Activated naive CD8-positive, alpha-beta T cell treated with anti-CD3 and anti-CD28 coated beads, Interleukin-2, amount 10 ng/mL, durations not matched to agents 7 days and 5 days (primary cell): ENCODE data around the gene SEC23IP. TPM values are rescaled to one million over a fixed set of nuclear protein-coding genes. Genes with fewer than 3 reads are reported as not detected.

ENCODE experiments used
- ATAC-seq: fragments of 150-1000 bp; cut with Tn5 transposase; one replicate; pipeline ENCODE4 v1.10.0; 2021; ENCODE audit warnings: low read depth, moderate library complexity
- POLR2A ChIA-PET: fragments of 350-600 bp; sonication (Branson Sonifier 250); formaldehyde crosslinking; loops from one replicate; lab custom pipeline; 2021; ENCODE audit warnings: antibody characterized with exemption; lab: Charles Lee
- DNase-seq: peaks from one replicate; pipeline ENCODE4 v3.0.0; 2021
- H3K27ac Mint-ChIP-seq: one replicate; pipeline ENCODE4 v1.8.0; 2022; ENCODE audit warnings: mild to moderate bottlenecking, mixed read lengths
- H3K27me3 Mint-ChIP-seq: one replicate; pipeline ENCODE4 v1.8.0; 2022; ENCODE audit warnings: mild to moderate bottlenecking, moderate library complexity, mixed read lengths
- H3K36me3 Mint-ChIP-seq: one replicate; pipeline ENCODE4 v1.8.0; 2021; ENCODE audit warnings: mild to moderate bottlenecking, mixed read lengths
- H3K4me1 Mint-ChIP-seq: one replicate; pipeline ENCODE4 v1.8.0; 2021; ENCODE audit warnings: mixed read lengths
- H3K4me3 Mint-ChIP-seq: one replicate; pipeline ENCODE4 v1.8.0; 2022; ENCODE audit warnings: mild to moderate bottlenecking, moderate library complexity, mixed read lengths
- H3K9me3 Mint-ChIP-seq: one replicate; pipeline ENCODE4 v1.8.0; 2021; ENCODE audit warnings: mixed read lengths
- microRNA-seq: library from miRNA; unstranded; fragments of <30 nt; microRNA quantifications from one replicate; pipeline ENCODE4 v1.2.0, GENCODE V29; 2022
- total RNA-seq, 2 experiments: library from RNA; stranded (reverse); gene quantifications; one replicate each; pipeline ENCODE4 v1.2.3, GENCODE V29; 2021

Gene SEC23IP
- total RNA-seq, 2 experiments from 2014 or later = 50.5 to 64.2 TPM

DNA sequence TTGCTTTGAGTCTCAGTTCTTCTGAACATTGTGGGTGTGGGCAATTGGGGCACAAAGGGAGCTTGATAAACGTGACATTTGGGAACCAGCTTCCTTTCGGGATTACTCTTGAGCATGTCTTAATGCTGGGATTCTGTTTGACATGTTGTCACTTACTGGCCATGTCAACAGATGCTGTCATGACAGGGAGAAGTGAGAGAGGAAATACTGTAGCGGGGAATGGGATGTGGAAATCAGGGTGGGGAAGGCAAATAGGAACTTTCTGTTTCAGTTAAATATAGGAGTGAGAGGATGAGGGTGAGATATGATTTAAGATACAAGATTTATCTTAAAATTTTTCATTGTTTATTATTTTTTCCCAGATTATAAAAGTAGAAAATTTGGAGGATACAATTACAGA is 83.9 kb downstream of the SEC23IP start:
- ATAC-seq (no peak), DNase-seq (no peak)
- H3K27me3 Mint-ChIP-seq = peaks cover 9% of the 10 kb centered on the region
- H3K9me3 Mint-ChIP-seq = no peaks in the 10 kb centered on the region
- no peak overlapping the region for H3K4me3 Mint-ChIP-seq
- POLR2A ChIA-PET = no interaction called here
- no peaks in the 10 kb centered on the region for H3K36me3 Mint-ChIP-seq
- H3K4me1 Mint-ChIP-seq = no peaks in the 10 kb centered on the region
- peak overlapping the region; percentile 18 for H3K27ac Mint-ChIP-seq

DNA sequence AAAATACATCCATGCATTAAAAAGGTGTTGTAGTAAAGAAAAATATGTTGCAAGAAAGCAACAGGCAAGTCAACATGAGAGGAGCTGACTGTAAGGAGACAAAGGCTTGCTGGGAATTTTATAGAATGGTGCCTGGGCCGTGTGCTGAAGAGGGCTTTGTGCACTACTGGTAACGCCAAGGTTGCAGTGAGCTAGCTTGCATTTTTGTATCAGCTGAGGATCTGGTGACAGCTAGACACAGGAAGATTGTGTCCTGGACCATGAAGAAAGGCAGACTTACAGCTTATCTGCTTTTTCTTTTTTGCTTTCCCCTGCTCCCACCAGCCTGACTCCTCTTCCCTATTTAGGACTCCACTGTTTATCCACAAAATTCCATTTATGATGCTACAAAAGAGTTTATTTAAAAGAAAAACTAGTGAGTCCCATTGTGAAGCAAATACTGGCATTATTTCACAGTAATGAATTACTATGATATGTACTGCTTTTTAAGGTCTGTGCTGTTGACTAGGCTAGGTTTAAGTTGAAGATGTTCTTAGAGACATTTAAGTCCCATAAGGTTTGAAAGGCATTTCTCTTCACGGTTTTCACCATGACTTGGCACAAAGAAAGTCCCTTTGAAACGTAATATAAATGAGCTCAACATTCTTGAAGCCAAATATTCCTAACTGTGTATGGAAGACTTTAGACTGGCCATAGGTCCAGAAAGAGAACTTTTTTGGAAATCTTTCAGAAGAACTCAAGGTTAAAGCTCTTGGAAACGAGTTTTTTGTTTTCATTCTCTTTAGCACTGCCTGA is 88.6 kb downstream of the SEC23IP start:
- no peak for ATAC-seq
- Mint-ChIP-seq H3K9me3 (no peaks in the 10 kb centered on the region), H3K4me3 (no peak overlapping the region), H3K27ac (no peak overlapping the region), H3K36me3 (no peaks in the 10 kb centered on the region), H3K27me3 (peaks cover 23% of the 10 kb centered on the region), H3K4me1 (no peaks in the 10 kb centered on the region)
- DNase-seq = no peak
- POLR2A ChIA-PET = no interaction called here

DNA sequence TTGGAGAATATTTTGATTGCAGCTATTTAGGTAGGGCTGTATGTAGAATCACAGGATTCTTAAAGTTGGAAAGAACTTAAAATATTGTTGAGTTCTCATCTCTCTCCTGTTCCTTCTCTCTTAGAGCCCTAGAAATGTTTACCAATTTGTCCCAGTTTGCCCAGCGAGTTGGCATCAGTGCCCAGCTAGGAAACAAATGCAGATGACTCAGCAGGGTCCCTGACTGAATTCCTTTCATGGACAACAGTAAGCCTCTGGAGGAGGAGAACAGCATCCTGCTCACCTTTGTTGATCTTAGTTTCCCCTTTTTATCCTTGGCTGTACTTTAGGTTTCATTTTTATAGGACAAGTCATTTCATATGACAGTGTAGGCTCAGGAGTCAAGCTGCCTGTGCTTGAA is 89.3 kb downstream of the SEC23IP start:
- Mint-ChIP-seq H3K36me3 (no peaks in the 10 kb centered on the region), H3K4me1 (no peaks in the 10 kb centered on the region), H3K27me3 (peaks cover 24% of the 10 kb centered on the region), H3K9me3 (no peaks in the 10 kb centered on the region), H3K27ac (no peak overlapping the region), H3K4me3 (no peak overlapping the region)
- DNase-seq = no peak
- POLR2A ChIA-PET = no interaction called here
- ATAC-seq = no peak

DNA sequence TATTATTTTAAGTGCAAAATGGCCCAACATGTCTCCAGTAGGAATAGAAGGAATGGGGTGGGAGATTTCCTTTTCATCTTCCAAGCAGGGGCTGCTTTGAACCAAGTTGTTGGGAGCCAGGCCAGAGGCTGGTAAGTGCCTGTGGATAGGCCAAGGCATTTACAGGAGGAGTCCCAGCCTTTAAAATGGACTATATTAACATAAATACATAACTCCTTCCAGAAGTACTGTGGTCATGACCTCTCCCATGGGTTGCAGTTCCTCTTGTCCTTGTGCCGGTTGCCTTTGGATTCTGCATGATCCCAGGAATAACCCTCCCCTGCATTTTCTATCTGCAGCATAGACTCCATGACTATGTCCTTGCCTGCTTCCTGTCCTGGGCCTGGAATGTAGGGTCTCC is 95.8 kb downstream of the SEC23IP start:
- Mint-ChIP-seq H3K4me3 (no peak overlapping the region), H3K4me1 (no peaks in the 10 kb centered on the region), H3K27ac (no peak overlapping the region), H3K9me3 (no peaks in the 10 kb centered on the region), H3K27me3 (peaks cover 17% of the 10 kb centered on the region), H3K36me3 (no peaks in the 10 kb centered on the region)
- POLR2A ChIA-PET = no interaction called here
- ATAC-seq (no peak), DNase-seq (no peak)

DNA sequence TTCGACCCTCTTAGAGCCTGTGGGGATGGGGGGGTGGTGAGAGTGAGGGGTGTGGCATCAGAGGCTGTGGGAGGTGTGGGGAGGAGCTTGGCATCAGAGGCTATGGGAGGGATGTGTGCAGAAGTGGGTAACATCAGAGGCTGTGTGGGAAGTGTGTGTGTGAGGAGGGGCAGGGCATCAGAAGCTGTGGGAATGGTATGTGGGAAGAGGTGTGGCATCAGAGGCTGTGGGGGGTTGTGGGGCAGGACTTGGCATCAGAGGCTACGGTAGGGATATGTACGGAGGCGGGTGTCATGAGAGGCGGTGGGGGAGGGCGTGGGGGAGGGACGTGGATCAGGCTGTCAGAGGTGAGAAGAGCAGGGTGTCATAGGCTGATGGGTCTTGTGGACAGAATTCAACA is 97.4 kb downstream of the SEC23IP start:
- Mint-ChIP-seq H3K4me3 (no peak overlapping the region), H3K9me3 (no peaks in the 10 kb centered on the region), H3K27me3 (peaks cover 20% of the 10 kb centered on the region), H3K27ac (no peak overlapping the region), H3K4me1 (no peaks in the 10 kb centered on the region), H3K36me3 (no peaks in the 10 kb centered on the region)
- POLR2A ChIA-PET = no interaction called here
- ATAC-seq = no peak
- no peak for DNase-seq

DNA sequence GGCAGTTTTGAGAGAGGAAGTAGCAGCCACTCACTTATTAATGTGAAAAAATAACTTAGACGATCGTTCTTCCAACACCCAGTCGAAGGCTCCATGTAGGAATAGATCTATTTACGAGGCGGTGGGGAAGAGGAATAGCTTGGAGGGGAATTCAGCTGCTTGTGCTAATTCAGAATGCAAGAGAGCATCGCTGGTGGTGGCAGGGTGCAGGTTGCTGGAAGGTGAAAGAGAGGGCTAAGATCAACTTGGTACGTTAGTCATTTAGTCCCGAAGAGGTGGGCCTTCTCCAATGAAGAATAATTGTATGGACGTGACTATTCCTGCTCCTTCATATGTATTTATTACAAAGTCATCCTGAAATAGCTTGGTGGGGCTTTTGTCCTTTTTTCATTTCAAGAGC is 98.5 kb downstream of the SEC23IP start:
- Mint-ChIP-seq H3K27ac (no peak overlapping the region), H3K9me3 (peaks cover under 1% of the 10 kb centered on the region), H3K36me3 (no peaks in the 10 kb centered on the region), H3K4me1 (no peaks in the 10 kb centered on the region), H3K4me3 (no peak overlapping the region), H3K27me3 (peaks cover 18% of the 10 kb centered on the region)
- ATAC-seq = no peak
- POLR2A ChIA-PET = no interaction called here
- no peak for DNase-seq

DNA sequence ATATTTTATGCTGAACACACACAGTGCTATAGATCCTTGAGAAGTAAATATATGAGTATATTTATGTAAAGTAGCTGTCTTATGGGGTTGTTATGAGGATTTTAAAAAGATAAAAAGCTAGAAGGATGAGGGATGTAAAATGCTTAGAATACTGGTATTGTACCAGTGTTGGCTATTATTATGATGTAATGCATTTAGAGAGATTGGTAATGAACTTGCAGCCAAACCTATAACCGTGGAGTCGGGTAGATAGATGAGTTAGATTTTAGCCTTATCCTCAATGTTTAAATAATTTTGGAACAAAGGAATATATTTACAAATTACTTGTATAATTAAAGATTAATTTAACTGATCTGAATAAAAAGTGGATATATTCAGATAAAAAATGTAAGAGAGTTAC is 99.3 kb downstream of the SEC23IP start:
- peaks cover 4% of the 10 kb centered on the region for H3K9me3 Mint-ChIP-seq
- no peak for DNase-seq
- peaks cover 3% of the 10 kb centered on the region for H3K36me3 Mint-ChIP-seq
- H3K4me3 Mint-ChIP-seq = no peak overlapping the region
- ATAC-seq = no peak
- no peak overlapping the region for H3K27ac Mint-ChIP-seq
- H3K4me1 Mint-ChIP-seq = no peaks in the 10 kb centered on the region
- H3K27me3 Mint-ChIP-seq = peaks cover 19% of the 10 kb centered on the region
- POLR2A ChIA-PET = no interaction called here

Small RNA genes within 50 kb of the gene (microRNA-seq; reads per million reads assigned to microRNA genes)
- gene MIR4682 = not detected

Other genes with a start within 250 kb of the SEC23IP start
- 10 to 100 TPM; 14.5 to 15.0 TPM for gene BAG3, start 241.3 kb upstream of the SEC23IP start, total RNA-seq
- gene INPP5F, start 166.7 kb upstream of the SEC23IP start, total RNA-seq = 10 to 100 TPM; 12.2 to 13.5 TPM
- 10 to 100 TPM; 75.5 TPM for gene MCMBP, start 19.9 kb upstream of the SEC23IP start, total RNA-seq